ENCODE results near the gene JAML. TPM values are rescaled to one million over a fixed set of nuclear protein-coding genes. Genes with fewer than 3 reads are reported as not detected.

JAML gene
- total RNA-seq, 3 donors from 2014 or later, result 7.5 to 15.0 (median 7.7) TPM

- DNase-seq, result no peak
- ATAC-seq, result peak; percentile 14
- Histone ChIP-seq H3K9me3 (no peaks in the 10 kb centered on the region), H3K4me1 (ENCODE audit: low read depth) (peaks cover 16% of the 10 kb centered on the region), H3K36me3 (ENCODE audit: low read depth) (no peaks in the 10 kb centered on the region), H3K4me3 (no peak overlapping the region)
- TF ChIP-seq, protein P1, sequence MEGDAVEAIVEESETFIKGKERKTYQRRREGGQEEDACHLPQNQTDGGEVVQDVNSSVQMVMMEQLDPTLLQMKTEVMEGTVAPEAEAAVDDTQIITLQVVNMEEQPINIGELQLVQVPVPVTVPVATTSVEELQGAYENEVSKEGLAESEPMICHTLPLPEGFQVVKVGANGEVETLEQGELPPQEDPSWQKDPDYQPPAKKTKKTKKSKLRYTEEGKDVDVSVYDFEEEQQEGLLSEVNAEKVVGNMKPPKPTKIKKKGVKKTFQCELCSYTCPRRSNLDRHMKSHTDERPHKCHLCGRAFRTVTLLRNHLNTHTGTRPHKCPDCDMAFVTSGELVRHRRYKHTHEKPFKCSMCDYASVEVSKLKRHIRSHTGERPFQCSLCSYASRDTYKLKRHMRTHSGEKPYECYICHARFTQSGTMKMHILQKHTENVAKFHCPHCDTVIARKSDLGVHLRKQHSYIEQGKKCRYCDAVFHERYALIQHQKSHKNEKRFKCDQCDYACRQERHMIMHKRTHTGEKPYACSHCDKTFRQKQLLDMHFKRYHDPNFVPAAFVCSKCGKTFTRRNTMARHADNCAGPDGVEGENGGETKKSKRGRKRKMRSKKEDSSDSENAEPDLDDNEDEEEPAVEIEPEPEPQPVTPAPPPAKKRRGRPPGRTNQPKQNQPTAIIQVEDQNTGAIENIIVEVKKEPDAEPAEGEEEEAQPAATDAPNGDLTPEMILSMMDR (IDR thresholded peaks at IDR 0.05), result no peak
- intact Hi-C loops (cut with DNase I, micrococcal nuclease), result loop anchor here in 1 of 2 donors (5.0 kb wide), 1 partner anchor 63 kb away; no protein-coding TSS in a partner anchor
Observed at GRCh38 chr11:118264569-118265465, 40.0 kb upstream of the JAML start.

GRCh38 chr11:118263695-118264568 lies 39.1 kb upstream of the JAML start, which contains the start of gene MPZL2:
Gene MPZL2, minus strand, starts transcription at chr11:118264297. Its CDS starts 144 bp downstream, at chr11:118264153.
- Histone ChIP-seq H3K9me3 (no peaks in the 10 kb centered on the region), H3K4me1 (ENCODE audit: low read depth) (peaks cover 16% of the 10 kb centered on the region), H3K36me3 (ENCODE audit: low read depth) (no peaks in the 10 kb centered on the region), H3K4me3 (peak within 1 kb of the TSS; percentile 11)
- ATAC-seq, result peak; percentile 87
- TF ChIP-seq, protein P1 (IDR thresholded peaks at IDR 0.05), result no peak
- peak; percentile 80 to 83 (median 82) for DNase-seq
- intact Hi-C loops (cut with DNase I, micrococcal nuclease), result loop anchor here in 1 of 2 donors (5.0 kb wide), 1 partner anchor 62 kb away; no protein-coding TSS in a partner anchor

DNA sequence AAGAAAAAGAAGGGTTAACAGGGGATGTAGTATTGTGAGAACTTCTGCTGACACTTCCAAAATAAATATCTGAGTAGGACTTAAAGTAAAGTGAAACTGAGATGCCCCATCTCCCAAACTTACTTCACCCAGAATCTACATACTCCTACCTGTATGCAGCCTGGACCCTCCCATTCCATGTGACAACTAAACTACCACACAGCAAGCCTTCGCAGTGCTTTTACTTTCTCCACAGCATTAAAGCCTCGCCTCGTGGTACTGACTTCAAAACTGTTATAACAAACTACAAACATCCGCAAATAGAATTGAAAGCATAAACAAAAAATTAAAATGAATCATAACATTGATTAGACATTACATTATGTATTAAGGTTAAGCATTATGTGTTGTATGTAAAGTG lies 38.3 kb upstream of the JAML start:
- ATAC-seq (peak; percentile 24), DNase-seq (peak in 1 of 3 donors; percentile 51)
- no peaks in the 10 kb centered on the region for H3K9me3 ChIP-seq
- H3K36me3 ChIP-seq (ENCODE audit: low read depth), result no peaks in the 10 kb centered on the region
- TF ChIP-seq, protein P1 (IDR thresholded peaks at IDR 0.05), result no peak
- peaks cover 16% of the 10 kb centered on the region for H3K4me1 ChIP-seq (ENCODE audit: low read depth)
- H3K4me3 ChIP-seq, result peak overlapping the region; percentile 11
- intact Hi-C loops (cut with DNase I, micrococcal nuclease), result loop anchor here in 1 of 2 donors (5.0 kb wide), 1 partner anchor 61 kb away; no protein-coding TSS in a partner anchor

DNA sequence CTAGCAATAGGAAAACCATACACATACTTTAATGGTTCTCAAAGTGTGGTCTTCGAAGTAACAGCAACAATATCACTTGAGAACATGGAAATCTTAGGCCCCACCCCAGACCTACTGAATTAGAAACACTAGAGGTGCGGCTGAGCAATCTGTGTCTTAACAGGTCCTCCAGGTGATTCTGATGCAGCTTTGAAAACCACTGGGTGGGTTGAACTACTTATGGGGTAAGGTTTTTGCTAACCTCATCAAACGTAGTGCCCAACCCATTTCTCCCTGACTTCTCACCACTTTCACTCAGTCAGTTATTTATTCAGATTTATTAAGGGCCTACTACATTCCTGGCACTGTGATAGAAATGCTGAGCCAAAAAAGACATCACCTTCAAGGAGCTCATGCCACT lies 35.5 kb upstream of the JAML start:
- H3K4me3 ChIP-seq, result no peak overlapping the region
- H3K4me1 ChIP-seq (ENCODE audit: low read depth), result peaks cover 16% of the 10 kb centered on the region
- no peak for ATAC-seq
- H3K36me3 ChIP-seq (ENCODE audit: low read depth), result no peaks in the 10 kb centered on the region
- TF ChIP-seq, protein P1 (IDR thresholded peaks at IDR 0.05), result no peak
- H3K9me3 ChIP-seq, result no peaks in the 10 kb centered on the region
- intact Hi-C loops (cut with DNase I, micrococcal nuclease), result loop anchor here in 1 of 2 donors (5.0 kb wide), 1 partner anchor 58 kb away; no protein-coding TSS in a partner anchor
- no peak for DNase-seq

GRCh38 chr11:118259138-118259537 lies 34.3 kb upstream of the JAML start:
- ATAC-seq (no peak), DNase-seq (no peak)
- intact Hi-C loops (cut with DNase I, micrococcal nuclease), result no loop called here
- Histone ChIP-seq H3K4me3 (no peak overlapping the region), H3K36me3 (ENCODE audit: low read depth) (no peaks in the 10 kb centered on the region), H3K4me1 (ENCODE audit: low read depth) (peaks cover 16% of the 10 kb centered on the region), H3K9me3 (no peaks in the 10 kb centered on the region)
- TF ChIP-seq, protein P1 (IDR thresholded peaks at IDR 0.05), result no peak
